Measurements from ENCODE around the gene NR5A2. TPM values are rescaled to one million over a fixed set of nuclear protein-coding genes. Genes with fewer than 3 reads are reported as not detected.

The NR5A2 gene
- total RNA-seq, 1 experiment from 2014 or later: 22.3 TPM

DNA sequence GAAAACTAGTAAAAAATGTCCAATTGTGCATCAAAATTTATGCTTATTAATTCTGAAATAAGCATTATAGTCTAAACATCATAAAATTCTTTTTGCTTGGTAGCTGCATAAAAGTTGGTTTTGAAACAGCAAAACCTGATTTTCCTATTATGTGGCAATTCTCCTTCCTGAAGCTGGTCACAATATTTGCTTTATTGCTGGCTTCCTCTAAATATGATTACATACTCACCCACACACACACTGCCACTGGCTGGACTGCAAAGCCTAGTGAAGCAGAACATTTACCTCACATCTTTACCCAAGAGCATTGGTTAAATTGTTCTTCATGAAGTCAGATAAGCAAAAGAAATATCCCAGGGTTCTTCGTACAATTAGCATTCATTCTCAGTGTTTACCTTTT, 103.0 kb downstream of the NR5A2 start:
- ATAC-seq (no peak), DNase-seq (ENCODE audit: low spot score) (no peak)
- H3K9me3 Mint-ChIP-seq: no peaks in the 10 kb centered on the region
- TF ChIP-seq TEAD4 (CRISPR knock-in tag; IDR thresholded peaks at IDR 0.05) (no peak), NR1H2 (CRISPR knock-in tag; IDR thresholded peaks at IDR 0.05) (no peak), JUN (CRISPR knock-in tag; IDR thresholded peaks at IDR 0.05) (no peak), SOX15 (CRISPR knock-in tag; IDR thresholded peaks at IDR 0.05) (no peak), RORB (CRISPR knock-in tag; IDR thresholded peaks at IDR 0.05) (no peak), ATF1 (CRISPR knock-in tag; IDR thresholded peaks at IDR 0.05) (no peak), SMAD3 (CRISPR knock-in tag; IDR thresholded peaks at IDR 0.05; ENCODE audit: borderline replicate concordance) (no peak), TP53 (CRISPR knock-in tag; IDR thresholded peaks at IDR 0.05) (no peak)
- TF ChIP-seq, protein P1, sequence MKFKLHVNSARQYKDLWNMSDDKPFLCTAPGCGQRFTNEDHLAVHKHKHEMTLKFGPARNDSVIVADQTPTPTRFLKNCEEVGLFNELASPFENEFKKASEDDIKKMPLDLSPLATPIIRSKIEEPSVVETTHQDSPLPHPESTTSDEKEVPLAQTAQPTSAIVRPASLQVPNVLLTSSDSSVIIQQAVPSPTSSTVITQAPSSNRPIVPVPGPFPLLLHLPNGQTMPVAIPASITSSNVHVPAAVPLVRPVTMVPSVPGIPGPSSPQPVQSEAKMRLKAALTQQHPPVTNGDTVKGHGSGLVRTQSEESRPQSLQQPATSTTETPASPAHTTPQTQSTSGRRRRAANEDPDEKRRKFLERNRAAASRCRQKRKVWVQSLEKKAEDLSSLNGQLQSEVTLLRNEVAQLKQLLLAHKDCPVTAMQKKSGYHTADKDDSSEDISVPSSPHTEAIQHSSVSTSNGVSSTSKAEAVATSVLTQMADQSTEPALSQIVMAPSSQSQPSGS (CRISPR knock-in tag; IDR thresholded peaks at IDR 0.05; ENCODE audit: borderline replicate concordance, low read depth): no peak
- TF ChIP-seq, protein P2, sequence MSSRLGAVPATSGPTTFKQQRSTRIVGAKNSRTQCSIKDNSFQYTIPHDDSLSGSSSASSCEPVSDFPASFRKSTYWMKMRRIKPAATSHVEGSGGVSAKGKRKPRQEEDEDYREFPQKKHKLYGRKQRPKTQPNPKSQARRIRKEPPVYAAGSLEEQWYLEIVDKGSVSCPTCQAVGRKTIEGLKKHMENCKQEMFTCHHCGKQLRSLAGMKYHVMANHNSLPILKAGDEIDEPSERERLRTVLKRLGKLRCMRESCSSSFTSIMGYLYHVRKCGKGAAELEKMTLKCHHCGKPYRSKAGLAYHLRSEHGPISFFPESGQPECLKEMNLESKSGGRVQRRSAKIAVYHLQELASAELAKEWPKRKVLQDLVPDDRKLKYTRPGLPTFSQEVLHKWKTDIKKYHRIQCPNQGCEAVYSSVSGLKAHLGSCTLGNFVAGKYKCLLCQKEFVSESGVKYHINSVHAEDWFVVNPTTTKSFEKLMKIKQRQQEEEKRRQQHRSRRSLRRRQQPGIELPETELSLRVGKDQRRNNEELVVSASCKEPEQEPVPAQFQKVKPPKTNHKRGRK (CRISPR knock-in tag; IDR thresholded peaks at IDR 0.05; ENCODE audit: borderline replicate concordance): no peak
- TF ChIP-seq, protein P3, sequence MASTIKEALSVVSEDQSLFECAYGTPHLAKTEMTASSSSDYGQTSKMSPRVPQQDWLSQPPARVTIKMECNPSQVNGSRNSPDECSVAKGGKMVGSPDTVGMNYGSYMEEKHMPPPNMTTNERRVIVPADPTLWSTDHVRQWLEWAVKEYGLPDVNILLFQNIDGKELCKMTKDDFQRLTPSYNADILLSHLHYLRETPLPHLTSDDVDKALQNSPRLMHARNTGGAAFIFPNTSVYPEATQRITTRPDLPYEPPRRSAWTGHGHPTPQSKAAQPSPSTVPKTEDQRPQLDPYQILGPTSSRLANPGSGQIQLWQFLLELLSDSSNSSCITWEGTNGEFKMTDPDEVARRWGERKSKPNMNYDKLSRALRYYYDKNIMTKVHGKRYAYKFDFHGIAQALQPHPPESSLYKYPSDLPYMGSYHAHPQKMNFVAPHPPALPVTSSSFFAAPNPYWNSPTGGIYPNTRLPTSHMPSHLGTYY (CRISPR knock-in tag; IDR thresholded peaks at IDR 0.05): no peak
- TF ChIP-seq, protein P4, sequence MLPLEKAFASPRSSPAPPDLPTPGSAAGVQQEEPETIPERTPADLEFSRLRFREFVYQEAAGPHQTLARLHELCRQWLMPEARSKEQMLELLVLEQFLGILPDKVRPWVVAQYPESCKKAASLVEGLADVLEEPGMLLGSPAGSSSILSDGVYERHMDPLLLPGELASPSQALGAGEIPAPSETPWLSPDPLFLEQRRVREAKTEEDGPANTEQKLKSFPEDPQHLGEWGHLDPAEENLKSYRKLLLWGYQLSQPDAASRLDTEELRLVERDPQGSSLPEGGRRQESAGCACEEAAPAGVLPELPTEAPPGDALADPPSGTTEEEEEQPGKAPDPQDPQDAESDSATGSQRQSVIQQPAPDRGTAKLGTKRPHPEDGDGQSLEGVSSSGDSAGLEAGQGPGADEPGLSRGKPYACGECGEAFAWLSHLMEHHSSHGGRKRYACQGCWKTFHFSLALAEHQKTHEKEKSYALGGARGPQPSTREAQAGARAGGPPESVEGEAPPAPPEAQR (CRISPR knock-in tag; IDR thresholded peaks at IDR 0.05): no peak
- H3K4me3 Mint-ChIP-seq: no peak overlapping the region
- H3K4me1 Mint-ChIP-seq: peaks cover 18% of the 10 kb centered on the region
- ChIA-PET CTCF (no interaction called here), POLR2A (no interaction called here)
- no peaks in the 10 kb centered on the region for H3K27me3 Mint-ChIP-seq (ENCODE audit: low read depth)
- peaks cover 8% of the 10 kb centered on the region for H3K36me3 Mint-ChIP-seq
- H3K27ac Mint-ChIP-seq: 0 out of 2 replicates have a peak overlapping the region, but pooled peaks have one; percentile 2

DNA sequence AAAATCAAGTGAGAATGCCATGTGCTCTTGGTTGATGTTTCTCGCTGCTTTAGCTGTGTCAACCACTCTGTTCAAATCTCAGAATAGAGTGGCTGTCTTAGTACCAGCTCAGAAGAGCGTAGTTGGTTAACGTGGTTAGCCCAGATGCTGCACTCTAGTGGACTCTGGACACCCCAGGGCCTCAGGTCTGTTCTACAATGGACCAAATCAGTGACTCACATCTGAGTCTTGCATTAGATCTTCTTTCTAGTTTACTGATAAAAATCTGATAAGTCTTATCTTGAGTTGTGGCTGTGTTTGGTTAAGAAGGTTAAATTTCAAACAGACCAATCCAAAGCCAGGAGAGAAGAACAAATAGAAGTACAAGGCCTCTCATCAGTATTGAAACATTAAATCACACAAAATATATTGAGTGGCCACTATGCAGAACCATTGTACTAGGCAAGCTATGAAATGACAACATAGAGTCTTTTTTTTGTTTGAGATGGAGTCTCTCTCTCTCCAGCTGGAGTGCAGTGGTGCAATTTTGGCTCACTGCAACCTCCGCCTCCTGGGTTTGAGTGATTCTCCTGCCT, 104.1 kb downstream of the NR5A2 start:
- no peaks in the 10 kb centered on the region for H3K27me3 Mint-ChIP-seq (ENCODE audit: low read depth)
- no peak overlapping the region for H3K27ac Mint-ChIP-seq
- peaks cover 18% of the 10 kb centered on the region for H3K4me1 Mint-ChIP-seq
- no peak overlapping the region for H3K4me3 Mint-ChIP-seq
- no peaks in the 10 kb centered on the region for H3K9me3 Mint-ChIP-seq
- ATAC-seq: no peak
- ChIA-PET POLR2A (no interaction called here), CTCF (no interaction called here)
- DNase-seq (ENCODE audit: low spot score): no peak
- peaks cover 8% of the 10 kb centered on the region for H3K36me3 Mint-ChIP-seq
- TF ChIP-seq NFE2L1 (CRISPR knock-in tag; IDR thresholded peaks at IDR 0.05): no peak
- no peak for TF ChIP-seq GRHL2 (CRISPR knock-in tag; IDR thresholded peaks at IDR 0.05; ENCODE audit: insufficient replicate concordance, severe bottlenecking)
- TF ChIP-seq TP53 (CRISPR knock-in tag; IDR thresholded peaks at IDR 0.05): no peak
- TF ChIP-seq ZNF263 (CRISPR knock-in tag; IDR thresholded peaks at IDR 0.05; ENCODE audit: low read depth): no peak
- TF ChIP-seq, protein P5, sequence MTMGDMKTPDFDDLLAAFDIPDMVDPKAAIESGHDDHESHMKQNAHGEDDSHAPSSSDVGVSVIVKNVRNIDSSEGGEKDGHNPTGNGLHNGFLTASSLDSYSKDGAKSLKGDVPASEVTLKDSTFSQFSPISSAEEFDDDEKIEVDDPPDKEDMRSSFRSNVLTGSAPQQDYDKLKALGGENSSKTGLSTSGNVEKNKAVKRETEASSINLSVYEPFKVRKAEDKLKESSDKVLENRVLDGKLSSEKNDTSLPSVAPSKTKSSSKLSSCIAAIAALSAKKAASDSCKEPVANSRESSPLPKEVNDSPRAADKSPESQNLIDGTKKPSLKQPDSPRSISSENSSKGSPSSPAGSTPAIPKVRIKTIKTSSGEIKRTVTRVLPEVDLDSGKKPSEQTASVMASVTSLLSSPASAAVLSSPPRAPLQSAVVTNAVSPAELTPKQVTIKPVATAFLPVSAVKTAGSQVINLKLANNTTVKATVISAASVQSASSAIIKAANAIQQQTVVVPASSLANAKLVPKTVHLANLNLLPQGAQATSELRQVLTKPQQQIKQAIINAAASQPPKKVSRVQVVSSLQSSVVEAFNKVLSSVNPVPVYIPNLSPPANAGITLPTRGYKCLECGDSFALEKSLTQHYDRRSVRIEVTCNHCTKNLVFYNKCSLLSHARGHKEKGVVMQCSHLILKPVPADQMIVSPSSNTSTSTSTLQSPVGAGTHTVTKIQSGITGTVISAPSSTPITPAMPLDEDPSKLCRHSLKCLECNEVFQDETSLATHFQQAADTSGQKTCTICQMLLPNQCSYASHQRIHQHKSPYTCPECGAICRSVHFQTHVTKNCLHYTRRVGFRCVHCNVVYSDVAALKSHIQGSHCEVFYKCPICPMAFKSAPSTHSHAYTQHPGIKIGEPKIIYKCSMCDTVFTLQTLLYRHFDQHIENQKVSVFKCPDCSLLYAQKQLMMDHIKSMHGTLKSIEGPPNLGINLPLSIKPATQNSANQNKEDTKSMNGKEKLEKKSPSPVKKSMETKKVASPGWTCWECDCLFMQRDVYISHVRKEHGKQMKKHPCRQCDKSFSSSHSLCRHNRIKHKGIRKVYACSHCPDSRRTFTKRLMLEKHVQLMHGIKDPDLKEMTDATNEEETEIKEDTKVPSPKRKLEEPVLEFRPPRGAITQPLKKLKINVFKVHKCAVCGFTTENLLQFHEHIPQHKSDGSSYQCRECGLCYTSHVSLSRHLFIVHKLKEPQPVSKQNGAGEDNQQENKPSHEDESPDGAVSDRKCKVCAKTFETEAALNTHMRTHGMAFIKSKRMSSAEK (CRISPR knock-in tag; IDR thresholded peaks at IDR 0.05; ENCODE audit: borderline replicate concordance): no peak
- TF ChIP-seq OVOL2 (CRISPR knock-in tag; IDR thresholded peaks at IDR 0.05; ENCODE audit: borderline replicate concordance): no peak
- TF ChIP-seq, protein P6, sequence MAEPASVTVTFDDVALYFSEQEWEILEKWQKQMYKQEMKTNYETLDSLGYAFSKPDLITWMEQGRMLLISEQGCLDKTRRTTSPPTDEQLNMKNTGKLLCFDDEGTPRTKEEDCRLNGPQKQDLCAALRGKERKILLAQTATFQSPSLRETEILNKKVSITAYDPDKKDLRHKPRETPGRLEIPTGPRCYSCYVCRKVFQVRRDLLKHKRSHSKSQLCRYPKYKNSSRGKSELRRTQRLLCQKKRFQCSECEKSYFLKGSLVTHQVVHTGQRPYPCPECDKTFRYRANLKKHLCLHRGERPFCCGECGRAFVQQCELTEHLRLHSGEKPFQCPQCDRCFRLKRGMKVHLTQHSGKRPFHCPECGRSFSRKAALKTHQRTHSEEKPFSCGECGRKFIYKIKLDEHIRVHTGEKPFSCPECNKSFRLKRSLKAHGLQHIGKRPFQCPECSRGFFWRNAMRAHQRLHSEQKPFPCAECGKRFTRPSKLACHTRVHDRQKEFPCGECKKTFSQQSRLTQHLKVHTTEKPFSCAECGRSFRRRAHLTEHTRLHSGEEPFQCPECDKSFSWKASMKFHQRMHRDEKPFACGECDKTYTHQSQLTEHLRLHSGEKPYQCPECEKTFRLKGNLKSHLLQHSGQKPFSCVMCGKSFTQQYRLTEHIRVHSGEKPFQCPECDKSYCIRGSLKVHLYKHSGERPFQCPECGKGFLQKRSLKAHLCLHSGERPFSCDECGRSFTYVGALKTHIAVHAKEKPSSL (CRISPR knock-in tag; conservative IDR thresholded peaks at IDR 0.05): no peak
- TF ChIP-seq, protein P7, sequence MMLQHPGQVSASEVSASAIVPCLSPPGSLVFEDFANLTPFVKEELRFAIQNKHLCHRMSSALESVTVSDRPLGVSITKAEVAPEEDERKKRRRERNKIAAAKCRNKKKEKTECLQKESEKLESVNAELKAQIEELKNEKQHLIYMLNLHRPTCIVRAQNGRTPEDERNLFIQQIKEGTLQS (CRISPR knock-in tag; conservative IDR thresholded peaks at IDR 0.05): no peak
- TF ChIP-seq ELF4 (CRISPR knock-in tag; IDR thresholded peaks at IDR 0.05; ENCODE audit: low read depth): no peak
- no peak for TF ChIP-seq KAT7 (CRISPR knock-in tag; IDR thresholded peaks at IDR 0.05; ENCODE audit: borderline replicate concordance)
- TF ChIP-seq, protein P8, sequence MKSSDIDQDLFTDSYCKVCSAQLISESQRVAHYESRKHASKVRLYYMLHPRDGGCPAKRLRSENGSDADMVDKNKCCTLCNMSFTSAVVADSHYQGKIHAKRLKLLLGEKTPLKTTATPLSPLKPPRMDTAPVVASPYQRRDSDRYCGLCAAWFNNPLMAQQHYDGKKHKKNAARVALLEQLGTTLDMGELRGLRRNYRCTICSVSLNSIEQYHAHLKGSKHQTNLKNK (CRISPR knock-in tag; IDR thresholded peaks at IDR 0.05): no peak
- no peak for TF ChIP-seq ZNF416 (CRISPR knock-in tag; IDR thresholded peaks at IDR 0.05)
- no peak for TF ChIP-seq JUN (CRISPR knock-in tag; IDR thresholded peaks at IDR 0.05)
